CD4-positive, alpha-beta T cell (primary cell): ENCODE data around the gene PIK3AP1. TPM values are rescaled to one million over a fixed set of nuclear protein-coding genes. Genes with fewer than 3 reads are reported as not detected.

Experiments
- ATAC-seq: fragments of 200-7000 bp; cut with Tn5 transposase; one replicate; pipeline ENCODE4 v1.10.0; 2022; ENCODE audit warnings: mild to moderate bottlenecking; ENCODE audit not compliant: poor library complexity
- CTCF ChIA-PET: fragments of 350-600 bp; sonication (Branson Sonifier 250); formaldehyde crosslinking; loops from one replicate; lab custom pipeline; 2021; ENCODE audit warnings: antibody characterized with exemption, inconsistent platforms; lab: Charles Lee
- POLR2A ChIA-PET: fragments of 350-600 bp; sonication (Branson Sonifier 250); formaldehyde crosslinking; loops from one replicate; lab custom pipeline; 2021; ENCODE audit warnings: antibody characterized with exemption, inconsistent platforms; lab: Charles Lee
- DNase-seq, 14 experiments: peaks; one replicate each; pipeline ENCODE4 v3.0.0-alpha.2; 2013 to 2020; ENCODE audit warnings: mixed read lengths in 2 of 14
- H3K27ac ChIP-seq, 2 donors: one replicate each; pipeline versions ENCODE4 v1.5.1 to v1.7.0; 2013; ENCODE audit warnings: low read length in 2 of 2, low read depth in 1 of 2, mild to moderate bottlenecking in 1 of 2
- H3K27me3 ChIP-seq, 2 experiments: 1 replicate in 1 of 2; 2 replicates in 1 of 2; pipeline versions ENCODE4 v1.6.1 to v1.7.0; 2013; ENCODE audit warnings: low read length in 2 of 2, control low read depth in 1 of 2, mild to moderate bottlenecking in 1 of 2, moderate library complexity in 1 of 2; ENCODE audit not compliant: insufficient read depth in 2 of 2, control insufficient read depth in 1 of 2
- H3K36me3 ChIP-seq: one replicate; pipeline ENCODE4 v1.6.1; 2013; ENCODE audit warnings: low read length, control low read depth; ENCODE audit not compliant: insufficient read depth
- H3K4me1 ChIP-seq: one replicate; pipeline ENCODE4 v1.6.1; 2013; ENCODE audit warnings: low read length, control low read depth; ENCODE audit not compliant: insufficient read depth
- H3K4me3 ChIP-seq: one replicate; pipeline ENCODE4 v1.5.1; 2013; ENCODE audit warnings: mild to moderate bottlenecking, low read length, moderate library complexity
- H3K9me3 ChIP-seq, 2 experiments: 1 replicate in 1 of 2; 2 replicates in 1 of 2; pipeline versions ENCODE4 v1.6.1 to v1.7.0; 2013; ENCODE audit warnings: low read length in 2 of 2, mild to moderate bottlenecking in 2 of 2, control low read depth in 1 of 2, moderate library complexity in 1 of 2; ENCODE audit not compliant: control insufficient read depth in 1 of 2, insufficient read depth in 1 of 2
- H3K27ac Mint-ChIP-seq: one replicate; pipeline ENCODE4 v1.8.0; 2020; ENCODE audit warnings: mixed read lengths
- H3K27me3 Mint-ChIP-seq: one replicate; pipeline ENCODE4 v1.8.0; 2021; ENCODE audit warnings: mixed read lengths
- H3K36me3 Mint-ChIP-seq: one replicate; pipeline ENCODE4 v1.8.0; 2021; ENCODE audit warnings: low read depth, mixed read lengths
- H3K4me1 Mint-ChIP-seq: one replicate; pipeline ENCODE4 v1.8.0; 2021; ENCODE audit warnings: low read depth, mixed read lengths
- H3K4me3 Mint-ChIP-seq: one replicate; pipeline ENCODE4 v1.8.0; 2020; ENCODE audit warnings: mild to moderate bottlenecking, mixed read lengths
- H3K9me3 Mint-ChIP-seq: one replicate; pipeline ENCODE4 v1.8.0; 2020; ENCODE audit warnings: mixed read lengths
- CTCF ChIP-seq: fragments of 200-600 bp; IDR thresholded peaks from one replicate; pipeline ENCODE4 v1.8.0; 2022; ENCODE audit warnings: antibody characterized with exemption, mild to moderate bottlenecking
- intact Hi-C, 2 experiments: fragments of 100-400 bp; cut with DNase I in 1 of 2; cut with micrococcal nuclease in 1 of 2; formaldehyde crosslinking; loops; one replicate each; pipeline versions ENCODE4 v1.15.1 to v1.9.0; 2023 to 2025; cut with DNase I, micrococcal nuclease
- total RNA-seq, 174 experiments: library from RNA in 2 of 174; stranded (reverse) in 2 of 174; gene quantifications; one replicate each; pipeline ENCODE4 v1.2.3 and lab custom pipeline; 2021 to 2026

Gene PIK3AP1
- total RNA-seq, 2 experiments from 2014 or later = 0.58 to 0.59 TPM

DNA sequence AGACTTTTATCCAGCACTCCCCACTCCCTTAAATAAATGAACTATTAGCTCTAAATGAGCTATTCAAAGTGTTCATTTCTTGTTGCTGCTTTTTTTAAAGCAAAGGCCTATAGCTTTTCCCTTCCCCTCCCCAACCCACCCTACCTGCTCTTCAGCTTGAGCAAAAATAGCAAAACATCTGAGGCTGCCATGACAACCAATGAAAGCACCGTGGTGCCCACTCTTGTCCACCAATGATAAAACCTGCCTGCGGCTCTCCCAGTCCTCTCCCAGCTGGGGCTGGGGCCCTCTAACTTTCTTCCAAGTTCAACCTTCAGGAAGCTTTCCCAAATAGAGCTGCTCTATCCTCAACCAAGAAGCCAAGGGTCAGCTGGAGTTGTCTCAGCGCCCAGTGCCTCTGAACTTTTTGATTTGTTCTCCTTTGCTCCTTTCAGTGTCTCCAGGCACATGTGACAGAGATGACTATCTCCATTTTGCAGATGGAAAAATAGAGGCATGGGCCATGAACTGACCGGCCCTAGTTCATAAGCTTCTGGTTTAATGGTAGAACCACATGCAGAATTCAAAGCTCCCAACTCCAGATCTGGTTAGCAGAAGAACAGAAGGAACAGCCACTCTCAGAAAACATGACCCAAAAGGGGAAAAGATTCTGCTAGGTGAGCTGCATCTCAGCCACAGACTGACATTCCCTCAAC, 47.7 kb downstream of the PIK3AP1 start:
- no peak overlapping the region for H3K4me3 ChIP-seq
- H3K4me1 Mint-ChIP-seq = peaks cover 8% of the 10 kb centered on the region
- ATAC-seq = no peak
- POLR2A ChIA-PET = no interaction called here
- H3K27me3 ChIP-seq = no peaks in the 10 kb centered on the region
- no peaks in the 10 kb centered on the region for H3K36me3 ChIP-seq
- no peak for DNase-seq
- no peaks in the 10 kb centered on the region for H3K36me3 Mint-ChIP-seq
- H3K27ac Mint-ChIP-seq = no peak overlapping the region
- CTCF ChIA-PET = no interaction called here
- no peak overlapping the region for H3K27ac ChIP-seq
- H3K4me3 Mint-ChIP-seq = no peak overlapping the region
- H3K27me3 Mint-ChIP-seq = no peaks in the 10 kb centered on the region
- H3K9me3 Mint-ChIP-seq = no peaks in the 10 kb centered on the region
- TF ChIP-seq CTCF = no peak
- no peaks in the 10 kb centered on the region for H3K9me3 ChIP-seq
- intact Hi-C loops = no loop called here
- peaks cover 7% of the 10 kb centered on the region for H3K4me1 ChIP-seq

DNA sequence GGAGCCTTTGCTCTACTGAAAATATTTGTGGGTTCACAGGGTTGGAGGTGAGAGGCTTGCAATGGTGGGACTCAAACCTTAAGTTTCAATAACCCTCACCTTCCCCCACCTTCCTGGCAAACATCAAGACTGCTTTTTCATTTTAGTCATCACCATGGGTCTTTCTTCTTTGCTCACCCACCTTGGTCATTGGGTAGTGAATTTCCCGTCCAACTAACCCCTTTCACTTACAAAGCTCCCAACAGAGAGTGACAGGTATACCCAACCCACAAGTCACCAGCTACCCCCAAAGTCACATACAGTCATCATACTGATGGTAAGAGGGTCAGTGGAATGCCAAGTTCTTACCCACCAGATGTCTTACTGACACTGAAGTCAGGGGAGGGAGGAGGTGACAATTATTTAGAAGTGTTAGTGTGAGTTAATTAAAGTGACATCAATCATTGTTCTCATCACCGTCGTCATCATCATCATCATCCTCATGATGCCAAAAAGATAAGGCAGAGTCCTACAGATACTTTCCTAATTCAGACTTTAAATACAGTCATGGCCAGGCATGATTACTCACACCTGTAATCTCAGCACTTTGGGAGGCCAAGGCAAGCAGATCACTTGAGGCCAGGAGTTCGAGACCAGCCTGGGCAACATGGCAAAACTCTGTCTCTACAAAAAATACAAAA, 49.0 kb downstream of the PIK3AP1 start:
- intact Hi-C loops = no loop called here
- Histone ChIP-seq H3K4me1 (peaks cover 7% of the 10 kb centered on the region), H3K27ac (no peak overlapping the region), H3K4me3 (no peak overlapping the region), H3K36me3 (no peaks in the 10 kb centered on the region), H3K9me3 (no peaks in the 10 kb centered on the region), H3K27me3 (no peaks in the 10 kb centered on the region)
- Mint-ChIP-seq H3K4me1 (peaks cover 8% of the 10 kb centered on the region), H3K27me3 (no peaks in the 10 kb centered on the region), H3K27ac (no peak overlapping the region), H3K9me3 (no peaks in the 10 kb centered on the region), H3K36me3 (no peaks in the 10 kb centered on the region), H3K4me3 (no peak overlapping the region)
- DNase-seq (peak in 1 of 14 experiments; percentile 52), ATAC-seq (no peak)
- TF ChIP-seq CTCF = no peak
- CTCF ChIA-PET = no interaction called here
- POLR2A ChIA-PET = interaction anchor here (0.6 to 1.0 kb wide), 2 partner anchors 19 to 133 kb away, joined by 3 read pairs; no protein-coding TSS in a partner anchor

GRCh38 chr10:96670786-96671185, 49.5 kb downstream of the PIK3AP1 start:
- no peak for TF ChIP-seq CTCF
- ATAC-seq = no peak
- Histone ChIP-seq H3K4me1 (peaks cover 7% of the 10 kb centered on the region), H3K27me3 (no peaks in the 10 kb centered on the region), H3K4me3 (no peak overlapping the region), H3K9me3 (no peaks in the 10 kb centered on the region), H3K27ac (no peak overlapping the region), H3K36me3 (no peaks in the 10 kb centered on the region)
- Mint-ChIP-seq H3K4me1 (peaks cover 8% of the 10 kb centered on the region), H3K27me3 (no peaks in the 10 kb centered on the region), H3K4me3 (no peak overlapping the region), H3K9me3 (no peaks in the 10 kb centered on the region), H3K27ac (no peak overlapping the region), H3K36me3 (no peaks in the 10 kb centered on the region)
- intact Hi-C loops = no loop called here
- POLR2A ChIA-PET = interaction anchor here (1.0 kb wide), 1 partner anchor 18 kb away, joined by 3 read pairs; no protein-coding TSS in a partner anchor
- CTCF ChIA-PET = no interaction called here
- DNase-seq = peak in 1 of 14 experiments; percentile 52
